ENCODE data around the gene GLIPR1L1. TPM values are rescaled to one million over a fixed set of nuclear protein-coding genes. Genes with fewer than 3 reads are reported as not detected.

The GLIPR1L1 gene
- total RNA-seq, 1 experiment from 2014 or later, result not detected

DNA sequence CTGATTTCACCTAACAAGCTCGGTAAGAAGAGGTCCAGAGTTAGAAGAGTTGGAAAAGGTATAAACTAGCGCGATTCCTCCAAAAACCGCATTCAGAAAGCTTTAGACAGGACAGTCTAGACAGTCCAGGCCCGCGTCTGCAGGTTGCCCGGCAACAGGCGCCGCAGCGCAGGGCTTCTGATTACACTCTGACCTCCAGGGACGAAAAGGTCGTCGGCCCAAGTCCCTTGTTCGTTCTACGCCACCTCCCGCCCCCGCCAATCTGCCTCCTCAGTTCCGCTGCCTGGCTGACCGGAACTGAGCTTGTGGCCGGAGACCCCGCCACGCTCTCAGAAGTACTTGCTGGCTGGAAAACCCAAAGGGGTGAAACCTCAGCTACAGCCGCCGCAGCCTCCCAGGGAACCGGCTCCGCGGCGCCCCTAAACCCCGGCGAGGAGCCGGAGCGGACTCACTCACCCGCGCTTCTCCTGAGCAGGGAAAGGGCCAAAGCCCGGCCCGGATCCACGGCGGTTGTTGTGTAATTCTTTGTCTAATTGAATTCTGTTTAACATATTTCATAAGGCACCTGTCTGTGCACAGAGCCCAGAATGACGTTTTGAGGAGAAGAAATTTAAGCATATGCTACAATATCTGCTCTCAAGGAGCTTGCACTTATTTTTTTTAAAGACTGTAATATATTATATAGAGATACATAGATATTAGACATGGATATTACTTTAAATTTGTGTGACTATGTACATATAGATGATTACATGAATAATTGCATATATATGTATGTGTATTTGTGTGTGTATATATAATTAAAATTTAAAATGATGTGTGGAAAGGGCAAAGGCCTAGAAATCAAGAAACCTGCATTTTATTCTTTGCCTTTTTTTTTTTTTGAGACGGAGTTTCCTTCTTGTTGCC, 4.3 kb upstream of the GLIPR1L1 start, which contains the start of gene CAPS2 (continued):
- TF ChIP-seq REST (IDR thresholded peaks at IDR 0.05; ENCODE audit: low read depth) (no peak), JUND (IDR thresholded peaks at IDR 0.05) (peak; percentile 93), ZFX (IDR thresholded peaks at IDR 0.05) (no peak), SP1 (IDR thresholded peaks at IDR 0.05; ENCODE audit: low read depth) (peak; percentile 99)

DNA sequence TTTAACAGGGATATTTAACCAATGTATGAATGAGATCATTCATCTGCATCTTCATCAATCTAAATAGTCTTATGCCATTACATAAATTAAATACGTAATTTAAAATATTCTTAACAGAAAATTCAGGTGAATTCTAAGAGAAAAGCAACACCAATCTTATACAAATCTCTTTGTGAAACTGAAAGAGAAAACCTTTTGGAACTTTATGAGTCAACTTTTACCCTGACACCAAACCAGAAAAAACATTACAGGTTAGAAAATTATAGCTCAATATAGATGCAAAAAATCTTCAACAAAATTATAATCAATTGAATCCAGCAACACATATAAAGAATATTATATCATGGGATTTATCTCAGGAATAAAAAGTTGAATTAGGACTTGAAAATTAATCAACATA, 3.4 kb downstream of the GLIPR1L1 start:
- Histone ChIP-seq H4K20me1 (ENCODE audit: insufficient read depth) (no peaks in the 10 kb centered on the region), H3K27me3 (ENCODE audit: insufficient read depth, low read length) (no peaks in the 10 kb centered on the region), H3K9ac (ENCODE audit: low read length) (no peak overlapping the region), H2AFZ (ENCODE audit: low read depth, low read length, poor library complexity, severe bottlenecking) (no peak overlapping the region), H3K4me2 (ENCODE audit: low read length) (no peak overlapping the region), H3K79me2 (ENCODE audit: insufficient read depth, low read length) (no peaks in the 10 kb centered on the region), H3K4me1 (ENCODE audit: control insufficient read depth in 1 of 2, insufficient read depth in 2 of 2, low read length in 2 of 2) (peaks cover 28 to 42% of the 10 kb centered on the region in 2 experiments), H3K4me3 (replicated peaks in 1 of 2; ENCODE audit: low read depth in 1 of 2, low read length in 2 of 2) (no peak overlapping the region), H3K9me2 (ENCODE audit: insufficient read depth) (no peaks in the 10 kb centered on the region), H3K9me3 (ENCODE audit: control insufficient read depth in 1 of 2, insufficient read depth in 1 of 2, low read depth in 1 of 2, low read length in 2 of 2) (no peaks in the 10 kb centered on the region), H3K36me3 (ENCODE audit: control insufficient read depth in 1 of 2, insufficient read depth in 2 of 2, low read length in 2 of 2) (no peaks in the 10 kb centered on the region), H3K27ac (ENCODE audit: low read depth, low read length) (no peak overlapping the region)
- intact Hi-C loops (cut with micrococcal nuclease), result loop anchor here (10.0 kb wide), 1 partner anchor 687 kb away; no protein-coding TSS in a partner anchor
- ChIA-PET POLR2A (no interaction called here), RAD21 (ENCODE audit: low non-redundant PET in 1 of 2, low total read pairs in 2 of 2, uncharacterized antibody in 2 of 2, unreplicated experiment in 2 of 2) (no interaction called here), CTCF (no interaction called here)
- ATAC-seq, result no peak
- no peak for TF ChIP-seq EZH2phosphoT487 (IDR thresholded peaks at IDR 0.05; ENCODE audit: borderline replicate concordance)
- TF ChIP-seq REST (IDR thresholded peaks at IDR 0.05; ENCODE audit: low read depth), result no peak
- no peak for TF ChIP-seq YY1 (IDR thresholded peaks at IDR 0.05; ENCODE audit: extremely low read depth, insufficient replicate concordance, low read depth, low read length)
- DNase-seq (ENCODE audit: low read depth, low spot score), result no peak
- no TSS peak for BruUV-seq (replicated peaks)

Data from HCT116 (cell line).